ENCODE results near the gene CFAP20.

- TF ChIP-seq CTCF (conservative IDR thresholded peaks at IDR 0.05; ENCODE audit: low read depth, low read length) (no peak), EZH2 (IDR thresholded peaks at IDR 0.05; ENCODE audit: low read length, unreplicated experiment) (no peak), EZH2phosphoT487 (IDR thresholded peaks at IDR 0.05; ENCODE audit: borderline replicate concordance, low read length) (no peak)
Measured at GRCh38 chr16:58074657-58075056, 54.5 kb downstream of the CFAP20 start.
